Esophagus squamous epithelium (tissue), 5 donors: ENCODE data around the gene CTSA. TPM values are rescaled to one million over a fixed set of nuclear protein-coding genes. Genes with fewer than 3 reads are reported as not detected.

Experiments
- DNase-seq: peaks from one replicate; lab custom pipeline; 2025; lab: John Stamatoyannopoulos, UW
- H3K27ac ChIP-seq, 4 donors: fragments of 200-600 bp; sonication (generic); one replicate each; pipeline ENCODE4 v1.5.1; 2016 to 2019; ENCODE audit warnings: mild to moderate bottlenecking in 1 of 4
- H3K27me3 ChIP-seq, 4 donors: fragments of 200-600 bp; sonication (generic); 1 replicate in 3 of 4; 2 replicates in 1 of 4; pipeline versions ENCODE4 v1.5.1 to v1.6.0; 2017 to 2021; ENCODE audit warnings: antibody characterized with exemption in 1 of 4
- H3K36me3 ChIP-seq, 3 donors: fragments of 200-600 bp; sonication (generic); one replicate each; pipeline ENCODE4 v1.5.1; 2016 to 2019
- H3K4me1 ChIP-seq, 3 donors: fragments of 200-600 bp; sonication (generic); one replicate each; pipeline ENCODE4 v1.5.1; 2017 to 2019
- H3K4me3 ChIP-seq, 4 donors: fragments of 200-600 bp; sonication (generic); 1 replicate in 3 of 4; 2 replicates in 1 of 4; pipeline ENCODE4 v1.5.1; 2016 to 2019; ENCODE audit warnings: mild to moderate bottlenecking in 2 of 4, moderate library complexity in 1 of 4
- H3K9me3 ChIP-seq, 3 donors: fragments of 200-600 bp; sonication (generic); one replicate each; pipeline ENCODE4 v1.5.1; 2016 to 2019
- POLR2A ChIP-seq, 4 donors: fragments of 450-650 bp; IDR thresholded peaks; one replicate each; pipeline ENCODE4 v1.6.1; 2017; ENCODE audit warnings: antibody characterized with exemption in 4 of 4, mild to moderate bottlenecking in 4 of 4, moderate library complexity in 3 of 4
- WGBS, 2 donors: methylation state at CpG; one replicate each; pipeline ENCODE4 v1.1.5; 2018; 5-methylcytosine and 5-hydroxymethylcytosine counted together
- intact Hi-C: fragments of 100-400 bp; cut with DNase I; formaldehyde crosslinking; loops from one replicate; pipeline ENCODE4 v1.15.0; 2022
- total RNA-seq, 4 donors: library from RNA; depleted of rRNA; stranded (reverse); fragments of >200 nt; gene quantifications; one replicate each; pipeline ENCODE4 v1.1.0, GENCODE V29; 2016
- TF ChIP-seq, protein P1 (sequence below), 6 experiments: fragments of 450-650 bp in 4 of 6; fragments of 200-600 bp in 2 of 6; sonication (generic) in 2 of 6; IDR thresholded peaks; one replicate each; pipeline ENCODE4 v1.5.1; 2016 to 2019; ENCODE audit warnings: antibody characterized with exemption in 6 of 6, mild to moderate bottlenecking in 4 of 6, moderate library complexity in 4 of 6
- donor health status: DM: yes; HTN: yes; CAD: no.

CTSA gene
- total RNA-seq, 4 donors from 2014 or later = 44.5 to 74.8 (median 56.8) TPM

DNA sequence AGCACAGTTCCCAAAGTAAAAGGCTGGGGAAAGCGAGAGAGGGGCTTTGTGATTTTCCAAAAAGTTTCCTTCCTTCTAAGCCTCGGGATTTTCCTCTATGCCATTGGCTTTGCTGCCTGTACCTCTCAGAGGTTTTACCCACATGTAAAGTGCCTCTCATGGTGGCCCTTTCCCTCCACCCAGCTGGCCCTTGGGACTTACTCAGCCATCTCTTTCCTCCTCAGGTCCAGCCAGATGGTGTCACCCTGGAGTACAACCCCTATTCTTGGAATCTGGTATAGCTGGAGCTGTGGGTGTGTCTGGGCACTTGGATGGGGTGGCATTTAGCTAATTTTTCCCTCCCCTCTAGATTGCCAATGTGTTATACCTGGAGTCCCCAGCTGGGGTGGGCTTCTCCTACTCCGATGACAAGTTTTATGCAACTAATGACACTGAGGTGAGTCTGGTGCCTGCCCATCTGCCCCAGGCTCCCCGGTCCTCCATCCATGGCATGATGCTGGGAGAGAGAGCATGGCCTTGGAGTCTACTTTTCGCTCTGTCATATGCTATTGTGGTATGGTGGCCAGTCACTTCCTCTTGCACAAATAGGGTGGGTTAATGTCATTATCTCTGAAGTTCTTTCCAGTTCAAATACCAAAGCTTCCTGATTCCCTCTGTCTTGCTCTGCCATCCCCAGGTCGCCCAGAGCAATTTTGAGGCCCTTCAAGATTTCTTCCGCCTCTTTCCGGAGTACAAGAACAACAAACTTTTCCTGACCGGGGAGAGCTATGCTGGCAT, 1.1 kb downstream of the CTSA start:
- no peaks in the 10 kb centered on the region for H3K9me3 ChIP-seq
- peaks cover 23 to 53% (median 23%) of the 10 kb centered on the region in 3 donors for H3K4me1 ChIP-seq
- WGBS, 2 donors = 69 to 77% methylated on average over 6 to 9 of the region's 9 CpGs
- intact Hi-C loops = loop anchor here (10.0 kb wide), 1 partner anchor 53 kb away; no protein-coding TSS in a partner anchor
- peak overlapping the region in 2 of 4 donors; percentile 90 to 91 for H3K27ac ChIP-seq
- no peak for TF ChIP-seq POLR2A (IDR thresholded peaks at IDR 0.05)
- TF ChIP-seq, protein P1, sequence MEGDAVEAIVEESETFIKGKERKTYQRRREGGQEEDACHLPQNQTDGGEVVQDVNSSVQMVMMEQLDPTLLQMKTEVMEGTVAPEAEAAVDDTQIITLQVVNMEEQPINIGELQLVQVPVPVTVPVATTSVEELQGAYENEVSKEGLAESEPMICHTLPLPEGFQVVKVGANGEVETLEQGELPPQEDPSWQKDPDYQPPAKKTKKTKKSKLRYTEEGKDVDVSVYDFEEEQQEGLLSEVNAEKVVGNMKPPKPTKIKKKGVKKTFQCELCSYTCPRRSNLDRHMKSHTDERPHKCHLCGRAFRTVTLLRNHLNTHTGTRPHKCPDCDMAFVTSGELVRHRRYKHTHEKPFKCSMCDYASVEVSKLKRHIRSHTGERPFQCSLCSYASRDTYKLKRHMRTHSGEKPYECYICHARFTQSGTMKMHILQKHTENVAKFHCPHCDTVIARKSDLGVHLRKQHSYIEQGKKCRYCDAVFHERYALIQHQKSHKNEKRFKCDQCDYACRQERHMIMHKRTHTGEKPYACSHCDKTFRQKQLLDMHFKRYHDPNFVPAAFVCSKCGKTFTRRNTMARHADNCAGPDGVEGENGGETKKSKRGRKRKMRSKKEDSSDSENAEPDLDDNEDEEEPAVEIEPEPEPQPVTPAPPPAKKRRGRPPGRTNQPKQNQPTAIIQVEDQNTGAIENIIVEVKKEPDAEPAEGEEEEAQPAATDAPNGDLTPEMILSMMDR (IDR thresholded peaks at IDR 0.05) = peak in 1 of 6 experiments; percentile 5
- no peaks in the 10 kb centered on the region for H3K27me3 ChIP-seq
- no peak for DNase-seq
- H3K36me3 ChIP-seq = peaks cover 3 to 64% (median 15%) of the 10 kb centered on the region in 3 donors
- peak overlapping the region; percentile 54 to 92 (median 82) for H3K4me3 ChIP-seq

DNA sequence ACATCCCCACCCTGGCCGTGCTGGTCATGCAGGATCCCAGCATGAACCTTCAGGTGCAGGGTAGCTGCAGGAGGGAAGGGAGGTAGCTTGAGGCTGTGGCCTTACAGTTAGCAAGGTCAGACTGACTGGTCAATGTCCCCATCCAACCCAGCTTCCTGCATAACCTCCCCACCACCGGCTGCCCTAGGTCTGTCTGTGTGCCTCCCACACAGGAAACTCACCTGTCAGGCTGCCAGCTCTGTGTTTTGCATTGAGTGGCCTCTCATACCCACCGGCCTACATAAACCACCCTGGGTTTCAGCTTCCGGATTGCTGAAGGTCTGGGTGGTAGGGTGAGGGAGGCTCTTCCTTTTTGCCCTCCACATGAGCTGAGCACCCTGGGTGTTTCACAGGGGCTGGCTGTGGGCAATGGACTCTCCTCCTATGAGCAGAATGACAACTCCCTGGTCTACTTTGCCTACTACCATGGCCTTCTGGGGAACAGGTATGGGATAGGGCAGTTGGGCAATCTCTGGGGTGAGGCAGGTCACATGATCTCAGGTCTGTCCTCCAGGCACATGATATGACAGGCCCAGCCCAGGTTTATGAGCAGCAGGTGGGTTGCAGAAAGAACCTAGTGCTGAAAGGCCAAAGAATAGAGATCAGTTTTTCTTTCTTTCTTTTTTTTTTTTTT, 1.8 kb downstream of the CTSA start:
- Histone ChIP-seq H3K4me1 (peaks cover 23 to 53% (median 23%) of the 10 kb centered on the region in 3 donors), H3K27me3 (no peaks in the 10 kb centered on the region), H3K9me3 (no peaks in the 10 kb centered on the region), H3K4me3 (no peak overlapping the region), H3K27ac (no peak overlapping the region), H3K36me3 (peaks cover 3 to 66% (median 15%) of the 10 kb centered on the region in 3 donors)
- intact Hi-C loops = loop anchor here (10.0 kb wide), 1 partner anchor 52 kb away; no protein-coding TSS in a partner anchor
- no peak for DNase-seq
- no peak for TF ChIP-seq POLR2A (IDR thresholded peaks at IDR 0.05)
- TF ChIP-seq, protein P1 (IDR thresholded peaks at IDR 0.05) = no peak
- 52 to 57% methylated on average over 3 to 4 of the region's 4 CpGs for WGBS, 2 donors

DNA sequence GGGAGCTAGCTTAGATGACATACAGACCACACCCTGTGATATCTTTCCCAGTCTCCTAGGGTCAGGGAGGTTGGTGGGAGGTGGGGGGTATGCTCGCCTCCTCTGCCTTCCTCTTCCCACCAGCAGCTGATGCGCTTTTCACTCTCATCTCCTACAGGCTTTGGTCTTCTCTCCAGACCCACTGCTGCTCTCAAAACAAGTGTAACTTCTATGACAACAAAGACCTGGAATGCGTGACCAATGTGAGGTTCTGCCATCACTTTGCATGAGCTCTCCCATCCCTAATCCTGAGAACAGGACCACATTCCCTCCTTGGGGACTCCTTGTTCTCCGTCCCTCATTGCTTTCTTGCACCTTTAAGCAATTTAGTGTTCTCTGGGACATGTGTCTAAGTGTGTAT, 2.7 kb downstream of the CTSA start:
- no peak overlapping the region for H3K4me3 ChIP-seq
- H3K36me3 ChIP-seq = peaks cover 3 to 68% (median 21%) of the 10 kb centered on the region in 3 donors
- 87 to 94% methylated on average over 4 of the region's 4 CpGs for WGBS, 2 donors
- H3K9me3 ChIP-seq = no peaks in the 10 kb centered on the region
- no peaks in the 10 kb centered on the region for H3K27me3 ChIP-seq
- H3K4me1 ChIP-seq = peaks cover 18 to 48% (median 23%) of the 10 kb centered on the region in 3 donors
- H3K27ac ChIP-seq = no peak overlapping the region
- TF ChIP-seq, protein P1 (IDR thresholded peaks at IDR 0.05) = no peak
- DNase-seq = no peak
- intact Hi-C loops = loop anchor here (10.0 kb wide), 1 partner anchor 51 kb away; no protein-coding TSS in a partner anchor

DNA sequence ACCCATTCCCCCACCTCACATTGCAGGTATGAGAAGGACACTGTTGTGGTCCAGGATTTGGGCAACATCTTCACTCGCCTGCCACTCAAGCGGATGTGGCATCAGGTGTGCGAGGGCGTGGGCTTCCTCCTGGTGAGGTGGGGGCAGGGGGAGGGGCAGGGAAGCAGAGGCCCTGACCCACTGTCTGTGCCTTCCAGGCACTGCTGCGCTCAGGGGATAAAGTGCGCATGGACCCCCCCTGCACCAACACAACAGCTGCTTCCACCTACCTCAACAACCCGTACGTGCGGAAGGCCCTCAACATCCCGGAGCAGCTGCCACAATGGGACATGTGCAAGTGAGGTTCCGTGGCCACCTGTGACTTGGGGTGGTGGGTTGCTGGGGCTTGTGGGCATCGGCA, 3.7 kb downstream of the CTSA start:
- H3K9me3 ChIP-seq = no peaks in the 10 kb centered on the region
- intact Hi-C loops = loop anchor here (10.0 kb wide), 1 partner anchor 50 kb away; no protein-coding TSS in a partner anchor
- no peak for DNase-seq
- peaks cover 3 to 75% (median 21%) of the 10 kb centered on the region in 3 donors for H3K36me3 ChIP-seq
- H3K4me3 ChIP-seq = no peak overlapping the region
- 63 to 93% methylated on average over 2 to 8 of the region's 12 CpGs for WGBS, 2 donors
- TF ChIP-seq, protein P1 (IDR thresholded peaks at IDR 0.05) = no peak
- no peak for TF ChIP-seq POLR2A (IDR thresholded peaks at IDR 0.05)
- no peaks in the 10 kb centered on the region for H3K27me3 ChIP-seq
- H3K27ac ChIP-seq = no peak overlapping the region
- peaks cover 16 to 38% (median 19%) of the 10 kb centered on the region in 3 donors for H3K4me1 ChIP-seq
